HG03159 (cell line): ENCODE data around the gene STAT6.

Experiments
- ATAC-seq: cut with Tn5 transposase; IDR thresholded peaks from one replicate; pipeline ENCODE4 v1.9.1; 2021; ENCODE audit warnings: mild to moderate bottlenecking, moderate library complexity; ENCODE audit not compliant: unreplicated experiment

Gene STAT6

DNA sequence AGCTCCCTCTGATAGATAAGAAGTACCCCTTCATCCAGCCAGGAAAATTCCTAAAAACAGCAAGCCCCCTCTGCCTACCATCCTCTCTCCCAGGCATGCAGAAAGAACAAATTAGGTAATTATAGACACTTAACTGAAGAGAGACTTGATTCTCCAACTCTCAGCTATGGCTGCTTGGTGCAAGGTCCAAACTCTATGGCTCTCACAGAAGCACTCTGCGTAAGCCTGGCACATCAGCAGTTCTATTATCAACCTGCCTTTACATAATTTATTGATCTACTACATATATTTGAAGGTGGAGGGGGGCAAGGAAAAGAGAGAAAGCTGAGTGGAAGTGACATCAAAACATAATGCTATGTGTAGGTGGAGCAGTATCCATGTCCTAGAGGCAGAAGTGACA lies 60.2 kb downstream of the STAT6 start:
- ATAC-seq, result no peak

DNA sequence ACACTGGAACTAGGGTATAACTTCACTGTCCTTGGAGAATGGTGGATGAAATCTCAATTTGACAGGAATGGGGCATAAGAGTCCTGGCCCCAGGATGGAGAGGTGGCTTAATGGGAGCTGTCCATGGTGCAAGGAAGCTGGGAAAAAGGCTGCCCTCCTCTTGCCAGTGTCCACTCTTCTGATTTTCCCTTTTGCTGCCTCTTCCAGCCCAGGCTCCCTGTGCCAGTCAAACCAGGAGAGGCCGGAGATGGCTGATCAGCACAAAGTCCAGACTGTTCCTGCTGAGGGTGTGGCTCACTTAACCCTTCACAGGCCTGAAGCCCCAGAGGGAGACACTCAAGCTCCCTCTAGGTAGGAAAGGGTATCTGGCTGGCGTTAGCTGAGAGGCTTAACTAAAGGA lies 61.3 kb downstream of the STAT6 start, which contains the start of gene MYO1A:
Gene MYO1A (minus strand): TSS at position 240 of the 400 bp plus-strand sequence. CDS start 1,806 bp downstream, outside the sequence.
- no peak for ATAC-seq

DNA sequence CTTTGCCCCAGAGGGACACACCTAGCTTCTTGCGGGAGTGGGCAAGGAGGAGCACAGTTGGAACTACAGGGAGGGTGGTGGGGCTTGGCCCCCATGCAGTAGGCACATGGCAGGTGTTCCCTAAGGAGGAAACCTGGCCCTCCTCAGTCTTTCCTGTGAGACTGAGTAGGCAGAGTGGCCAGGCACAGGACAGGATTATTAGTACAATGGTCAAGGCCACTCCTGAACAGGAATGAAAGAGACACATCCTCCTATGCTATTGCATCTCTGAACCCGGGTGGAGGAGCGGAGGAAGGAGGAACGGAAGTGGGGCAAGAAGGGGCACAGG lies 62.1 kb downstream of the STAT6 start:
- no peak for ATAC-seq

DNA sequence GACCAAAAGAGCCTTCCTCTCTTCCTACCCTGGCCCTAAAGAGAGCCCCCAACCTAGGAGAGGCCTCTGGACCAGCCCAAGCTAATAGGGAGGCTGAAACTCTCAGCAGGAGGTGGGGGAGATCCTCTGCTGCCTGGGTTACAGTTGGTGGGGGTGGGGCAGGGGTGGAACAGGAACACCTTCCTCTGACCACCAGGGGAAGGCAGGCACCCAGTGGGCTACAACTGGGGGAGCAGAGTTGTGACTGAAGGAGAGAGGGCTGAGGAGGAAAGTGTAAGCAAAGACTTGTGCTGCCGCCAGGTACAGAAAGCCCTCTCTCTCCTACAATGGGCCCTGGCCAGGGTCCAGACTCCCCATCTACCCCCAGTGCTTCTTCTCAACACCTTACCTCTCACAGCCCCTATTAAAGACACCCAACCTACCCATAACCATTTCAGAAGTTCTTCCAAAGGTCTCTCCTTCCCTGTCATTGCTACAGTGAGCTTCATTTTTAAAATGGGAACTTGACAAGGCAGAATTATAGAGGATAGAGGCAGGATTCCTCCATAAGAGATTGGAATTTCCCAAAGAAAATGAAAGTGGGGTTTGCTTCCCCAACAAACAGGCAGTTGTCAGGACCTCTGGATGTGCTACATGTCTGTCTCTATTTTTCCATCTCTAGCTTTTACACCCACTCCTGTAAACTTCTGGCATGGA lies 62.6 kb downstream of the STAT6 start:
- no peak for ATAC-seq

DNA sequence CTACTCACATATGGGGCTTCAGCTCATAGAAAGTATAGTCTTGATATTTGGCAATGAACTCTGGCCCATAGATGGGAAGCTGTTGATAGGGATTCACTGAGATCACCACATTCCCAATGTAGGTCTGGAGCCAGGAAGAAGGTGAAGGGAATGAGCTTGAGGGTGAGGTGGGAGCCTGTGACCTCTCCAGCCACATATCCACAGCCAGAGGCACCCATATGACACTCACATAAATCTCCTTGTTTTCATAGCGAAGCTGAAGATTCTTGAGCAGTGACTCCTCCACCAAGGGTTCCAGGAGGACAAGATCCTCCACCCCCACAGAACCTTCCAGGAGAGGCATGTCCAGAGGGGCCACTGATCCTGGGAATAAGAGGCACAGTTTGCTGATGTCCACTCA lies 63.2 kb downstream of the STAT6 start:
- no peak for ATAC-seq

DNA sequence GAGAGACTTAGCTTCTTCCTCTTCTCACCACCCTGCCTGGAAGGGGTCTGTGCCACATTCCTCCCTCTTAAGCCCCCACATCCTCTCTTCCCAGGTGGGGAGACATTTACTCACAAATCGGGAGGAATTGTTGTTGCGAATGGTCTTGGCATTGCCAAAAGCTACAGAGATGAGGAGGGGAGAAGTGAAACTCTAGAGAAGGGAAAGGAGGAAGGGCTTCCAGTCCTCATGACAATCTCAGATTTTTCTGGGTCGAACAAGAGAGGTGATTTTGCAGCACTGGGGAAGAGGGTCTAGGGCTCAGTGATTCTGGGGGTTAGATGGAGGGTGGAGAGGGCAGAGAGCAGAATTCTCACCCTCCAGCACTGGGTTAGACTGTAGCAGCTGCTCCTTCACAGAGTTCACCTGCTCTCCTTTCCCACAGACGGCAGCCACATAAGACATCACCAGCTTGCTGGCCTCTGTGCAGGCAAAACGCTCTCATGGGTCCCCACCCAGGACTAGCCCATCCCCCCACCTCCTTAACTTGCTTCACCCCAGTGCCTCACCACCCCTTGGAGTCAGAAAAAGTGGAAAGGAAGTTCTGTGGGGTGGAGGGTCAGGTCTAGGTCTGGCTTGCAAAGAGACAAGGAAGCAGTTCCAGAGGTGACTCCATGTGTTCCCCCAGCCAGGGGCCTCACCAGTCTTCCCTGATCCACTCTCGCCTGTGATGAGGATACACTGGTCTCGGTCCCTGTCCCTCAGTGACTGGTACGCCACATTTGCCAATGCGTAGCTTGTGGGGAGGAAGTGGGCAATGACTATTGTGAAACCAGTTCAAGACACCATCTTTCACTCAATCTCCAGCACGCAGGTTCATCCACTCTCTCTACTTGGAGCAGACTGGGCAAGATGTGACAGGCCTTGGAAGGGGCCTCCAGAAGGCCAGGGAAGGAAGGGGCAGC lies 63.9 kb downstream of the STAT6 start:
- ATAC-seq, result no peak

DNA sequence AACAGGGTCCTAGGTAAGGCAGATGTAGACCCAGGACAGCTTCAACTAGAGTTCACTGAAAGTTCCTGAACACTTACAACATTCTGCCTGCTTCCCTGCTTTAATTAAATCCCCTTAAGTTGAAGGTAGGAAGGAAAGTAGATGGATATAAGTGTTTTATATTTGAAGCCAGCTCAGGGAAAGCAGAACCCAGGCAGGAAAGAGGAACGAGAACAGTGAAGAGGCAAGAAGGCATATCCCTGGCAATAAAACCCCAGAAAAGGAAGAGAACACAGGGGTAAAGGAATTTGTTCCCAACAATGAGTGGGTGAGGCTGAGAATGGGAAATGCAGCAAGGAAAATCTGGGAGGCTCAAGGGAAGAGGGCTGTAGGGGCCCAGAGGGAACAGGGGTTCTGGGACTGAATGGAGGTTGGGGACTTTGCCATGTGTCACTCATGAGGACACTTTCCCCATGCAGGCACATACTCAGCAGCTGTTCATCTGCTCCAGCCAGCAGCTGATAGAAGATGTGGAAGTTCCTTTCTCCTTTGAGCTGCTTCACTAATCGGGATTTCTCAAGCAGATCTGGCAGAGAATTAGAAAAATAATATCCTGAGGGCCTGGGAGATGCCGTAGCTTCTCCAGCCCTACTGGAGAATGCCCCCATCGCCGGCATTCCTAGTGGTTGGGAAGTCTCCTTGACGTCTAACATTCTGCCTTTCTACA lies 64.9 kb downstream of the STAT6 start:
- no peak for ATAC-seq
